ENCODE results near the gene MAGEB17. TPM values are rescaled to one million over a fixed set of nuclear protein-coding genes. Genes with fewer than 3 reads are reported as not detected.

Gene MAGEB17
- total and polyA plus RNA-seq, 2 donors (not counting 1 experiment from before 2014, with no cell fraction given), result 0.10 TPM; not detected in 1

DNA sequence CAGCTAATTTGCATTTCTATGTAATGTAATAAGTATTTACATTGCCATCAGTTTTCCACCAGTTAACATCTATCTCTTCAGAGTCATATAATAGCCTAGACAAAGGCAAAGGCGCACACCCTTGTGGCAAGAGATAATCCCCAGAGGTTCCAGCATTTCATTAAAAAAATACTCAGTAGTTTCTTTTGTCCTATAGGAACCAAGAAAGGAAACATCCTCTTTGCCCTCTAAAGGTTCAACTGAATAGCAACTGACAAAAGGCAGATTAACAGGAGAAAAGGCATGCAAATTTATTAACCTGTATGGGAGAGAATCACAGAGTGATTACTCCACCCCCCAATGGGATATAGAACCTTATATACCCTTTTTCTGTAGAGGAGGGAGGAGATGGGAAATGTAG, 48.4 kb downstream of the MAGEB17 start:
- Histone ChIP-seq H3K27ac (ENCODE audit: insufficient read depth, low read length) (no peak overlapping the region), H3K4me3 (replicated peaks in 1 of 4; ENCODE audit: control extremely low read depth in 1 of 4, insufficient read depth in 1 of 4, low read depth in 3 of 4, low read length in 4 of 4) (no peak overlapping the region), H3K9ac (ENCODE audit: insufficient read depth, low read length) (no peak overlapping the region), H3K36me3 (ENCODE audit: control insufficient read depth, insufficient read depth, low read length) (no peaks in the 10 kb centered on the region), H2AFZ (ENCODE audit: low read length) (no peak overlapping the region), H3K79me2 (ENCODE audit: control insufficient read depth, insufficient read depth, low read length) (no peaks in the 10 kb centered on the region), H3K27me3 (ENCODE audit: control insufficient read depth, insufficient read depth, low read length) (no peaks in the 10 kb centered on the region), H4K20me1 (ENCODE audit: control insufficient read depth, extremely low read depth, insufficient read depth, low read length) (no peaks in the 10 kb centered on the region), H3K4me2 (ENCODE audit: extremely low read depth, insufficient read depth, low read length) (no peak overlapping the region), H3K9me3 (ENCODE audit: control insufficient read depth, insufficient read depth, low read depth, low read length) (no peaks in the 10 kb centered on the region), H3K4me1 (ENCODE audit: control insufficient read depth, extremely low read depth, insufficient read depth, low read length) (no peaks in the 10 kb centered on the region)
- no peak for DNase-seq (ENCODE audit: low read depth in 2 of 2)
- no peak for TF ChIP-seq EZH2 (IDR thresholded peaks at IDR 0.05; ENCODE audit: low read length, missing control alignments)
- TF ChIP-seq, protein P1, sequence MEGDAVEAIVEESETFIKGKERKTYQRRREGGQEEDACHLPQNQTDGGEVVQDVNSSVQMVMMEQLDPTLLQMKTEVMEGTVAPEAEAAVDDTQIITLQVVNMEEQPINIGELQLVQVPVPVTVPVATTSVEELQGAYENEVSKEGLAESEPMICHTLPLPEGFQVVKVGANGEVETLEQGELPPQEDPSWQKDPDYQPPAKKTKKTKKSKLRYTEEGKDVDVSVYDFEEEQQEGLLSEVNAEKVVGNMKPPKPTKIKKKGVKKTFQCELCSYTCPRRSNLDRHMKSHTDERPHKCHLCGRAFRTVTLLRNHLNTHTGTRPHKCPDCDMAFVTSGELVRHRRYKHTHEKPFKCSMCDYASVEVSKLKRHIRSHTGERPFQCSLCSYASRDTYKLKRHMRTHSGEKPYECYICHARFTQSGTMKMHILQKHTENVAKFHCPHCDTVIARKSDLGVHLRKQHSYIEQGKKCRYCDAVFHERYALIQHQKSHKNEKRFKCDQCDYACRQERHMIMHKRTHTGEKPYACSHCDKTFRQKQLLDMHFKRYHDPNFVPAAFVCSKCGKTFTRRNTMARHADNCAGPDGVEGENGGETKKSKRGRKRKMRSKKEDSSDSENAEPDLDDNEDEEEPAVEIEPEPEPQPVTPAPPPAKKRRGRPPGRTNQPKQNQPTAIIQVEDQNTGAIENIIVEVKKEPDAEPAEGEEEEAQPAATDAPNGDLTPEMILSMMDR (conservative IDR thresholded peaks at IDR 0.05 in 1 of 2, IDR thresholded peaks at IDR 0.05 in 1 of 2; ENCODE audit: low read depth in 1 of 2, low read length in 2 of 2), result no peak

Other genes starting within 250 kb of the MAGEB17 start
- 0.33 TPM in 1 of 2 replicates, not detected in the other for gene GRPR, start 43.9 kb upstream of the MAGEB17 start, total RNA-seq
- gene GRPR, start 43.9 kb upstream of the MAGEB17 start, polyA plus RNA-seq, result 3.6 and 4.1 TPM in 2 replicates